ENCODE results near the gene NDUFB1.

The NDUFB1 gene
- total RNA-seq = 10.0 to 22.3 reads per million in 2 donors

GRCh38 chr14:92121670-92122350 is at the start of gene NDUFB1, which contains the start of gene CPSF2:
TSS of gene NDUFB1 (minus strand) at chr14:92121706. CDS start at chr14:92117637, 4,069 bp downstream.
TSS of gene CPSF2 (plus strand) at chr14:92121969. CDS start at chr14:92130985, 9,016 bp downstream.
- DNase-seq = peak; percentile 66 to 89 (median 77)

- DNase-seq = no peak
Observed at GRCh38 chr14:92164958-92165357, 43.5 kb upstream of the NDUFB1 start.

- DNase-seq = no peak
Observed at GRCh38 chr14:92161521-92161920, 40.0 kb upstream of the NDUFB1 start.

DNA sequence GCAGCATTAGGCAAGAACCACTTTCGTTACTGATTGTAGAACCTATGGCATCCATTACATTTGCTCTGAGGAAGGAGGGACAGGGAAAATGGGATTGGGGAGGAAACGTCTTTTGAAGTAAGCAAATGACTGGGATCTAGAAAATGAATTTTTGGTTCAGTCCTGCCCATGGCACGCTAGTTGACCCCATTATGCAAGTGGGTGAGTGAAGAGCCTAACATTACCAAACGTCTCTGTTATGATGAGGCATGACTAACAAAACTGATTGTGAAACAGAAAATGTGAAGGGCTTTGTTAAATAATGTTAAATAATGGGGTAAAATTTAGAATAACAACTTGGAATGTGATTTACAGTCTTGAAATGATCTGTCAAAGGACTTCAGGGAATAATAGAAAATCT is 39.1 kb upstream of the NDUFB1 start:
- no peak for DNase-seq

DNA sequence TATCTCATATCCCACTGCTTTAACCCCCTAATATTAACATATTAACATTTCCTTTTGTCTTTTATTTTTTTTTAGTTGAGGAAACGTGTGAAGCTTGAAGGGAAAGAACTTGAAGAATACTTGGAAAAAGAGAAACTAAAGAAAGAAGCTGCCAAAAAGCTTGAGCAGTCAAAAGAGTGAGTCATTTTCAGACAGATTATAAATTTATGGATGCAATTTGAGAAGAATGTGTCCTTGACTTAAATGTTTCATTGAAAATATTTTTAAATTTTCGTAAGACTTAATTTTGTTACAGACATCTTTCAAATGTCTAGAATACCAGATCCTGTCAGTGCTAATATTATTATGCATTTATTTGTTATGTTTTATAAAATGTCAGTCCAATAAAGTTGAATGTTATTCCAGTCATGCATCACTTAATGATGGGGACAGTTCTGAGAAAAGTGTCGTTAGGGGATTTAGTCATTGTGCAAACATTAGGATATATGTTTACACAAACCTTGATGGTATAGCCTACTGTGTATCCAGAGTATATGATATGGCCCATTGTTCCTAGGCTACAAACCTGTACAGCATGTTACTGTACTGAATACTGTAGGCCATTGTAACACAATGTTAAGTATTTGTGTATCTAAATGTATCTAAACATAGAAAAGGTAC is 32.9 kb upstream of the NDUFB1 start:
- no peak for DNase-seq

GRCh38 chr14:92153581-92153980 is 32.1 kb upstream of the NDUFB1 start:
- no peak for DNase-seq

GRCh38 chr14:92144708-92145107 is 23.2 kb upstream of the NDUFB1 start:
- DNase-seq = no peak

DNA sequence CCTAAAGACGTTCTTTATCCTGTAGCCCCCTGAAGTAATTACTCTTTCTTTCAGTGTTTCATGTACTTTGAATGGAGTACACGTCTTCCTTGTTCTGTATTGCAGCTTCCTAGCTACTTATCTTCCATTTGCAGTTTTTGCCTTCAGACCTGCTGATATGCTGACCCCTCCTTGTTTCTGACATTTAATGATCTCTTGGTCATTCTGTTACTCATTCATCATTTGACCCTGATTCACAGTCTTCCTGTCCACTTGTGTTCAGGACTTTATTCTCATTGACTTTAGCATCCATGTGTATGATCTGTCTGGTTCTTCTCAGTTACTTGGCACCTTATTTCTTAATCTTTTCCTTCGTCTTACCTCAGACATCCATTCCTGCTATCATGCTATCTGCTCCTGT is 22.5 kb upstream of the NDUFB1 start:
- no peak for DNase-seq

- no peak for DNase-seq
Observed at GRCh38 chr14:92143309-92143708, 21.8 kb upstream of the NDUFB1 start.

GRCh38 chr14:92135269-92135668 is 13.8 kb upstream of the NDUFB1 start:
- DNase-seq = peak in 1 of 5 experiments; percentile 26

DNA sequence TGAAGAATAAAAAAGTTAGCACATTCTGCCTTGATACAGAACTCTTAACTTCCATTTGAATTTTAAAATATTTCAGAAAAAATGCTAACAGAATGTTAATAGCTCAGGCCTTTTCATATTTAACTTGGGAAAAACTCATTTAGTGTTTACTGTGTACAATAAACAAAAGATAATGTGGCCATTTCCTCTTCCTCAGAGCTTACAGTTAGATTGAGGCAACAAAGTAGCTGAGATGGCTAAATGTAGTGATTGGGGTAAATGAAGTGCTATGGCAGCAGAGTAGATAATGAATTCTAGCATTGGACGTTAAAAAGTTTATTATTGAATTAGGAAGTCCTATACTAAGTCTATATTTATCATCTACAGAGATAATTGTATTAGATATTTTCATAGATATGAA is 12.9 kb upstream of the NDUFB1 start:
- DNase-seq = no peak

DNA sequence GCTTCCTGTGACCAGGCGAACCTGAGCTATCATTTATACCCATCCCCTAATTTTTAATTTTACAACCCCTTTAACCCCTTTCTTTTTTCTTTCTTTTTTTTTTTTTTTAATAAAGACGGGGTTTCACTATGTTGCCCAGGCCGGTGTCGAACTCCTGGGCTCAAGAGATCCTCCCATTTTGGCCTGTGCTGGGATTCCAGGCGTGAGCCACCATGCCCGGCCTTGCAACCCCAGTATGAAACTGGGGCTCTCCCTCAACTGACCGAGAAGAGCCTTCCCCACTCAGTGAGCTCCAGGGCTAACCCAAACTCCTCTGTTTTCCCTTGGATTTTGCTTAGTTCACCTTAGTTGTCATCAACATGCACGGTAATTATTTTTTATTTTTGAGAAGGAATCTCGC is 1.3 kb upstream of the NDUFB1 start:
- no peak for DNase-seq

- DNase-seq = peak in 1 of 5 experiments; percentile 21
Observed at GRCh38 chr14:92122351-92122677, 808 bp upstream of the NDUFB1 start.

DNA sequence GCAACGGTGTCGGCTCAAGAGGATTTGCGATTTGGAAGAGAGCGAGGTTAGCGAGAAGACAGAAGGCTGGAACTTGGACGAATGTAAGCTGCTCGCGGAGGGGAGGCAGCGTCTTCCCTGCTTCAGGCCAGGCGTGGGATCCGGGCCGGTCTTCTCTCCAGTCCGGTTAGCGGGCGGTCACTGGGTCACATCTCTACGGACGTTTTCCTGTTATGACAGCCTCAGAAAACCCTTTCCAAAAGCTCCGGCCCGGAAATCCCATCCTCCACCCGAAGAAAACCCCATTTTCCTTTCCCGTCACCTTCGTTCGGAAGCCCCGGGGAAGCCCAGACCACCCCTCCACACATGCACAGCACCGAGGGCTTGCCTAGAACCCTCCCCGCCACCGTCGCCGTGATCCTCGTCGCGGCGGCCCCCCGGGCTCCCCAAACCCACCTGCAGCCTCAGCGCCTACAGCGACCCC is 268 bp downstream of the NDUFB1 start:
- peak in 1 of 5 experiments; percentile 40 for DNase-seq

DNA sequence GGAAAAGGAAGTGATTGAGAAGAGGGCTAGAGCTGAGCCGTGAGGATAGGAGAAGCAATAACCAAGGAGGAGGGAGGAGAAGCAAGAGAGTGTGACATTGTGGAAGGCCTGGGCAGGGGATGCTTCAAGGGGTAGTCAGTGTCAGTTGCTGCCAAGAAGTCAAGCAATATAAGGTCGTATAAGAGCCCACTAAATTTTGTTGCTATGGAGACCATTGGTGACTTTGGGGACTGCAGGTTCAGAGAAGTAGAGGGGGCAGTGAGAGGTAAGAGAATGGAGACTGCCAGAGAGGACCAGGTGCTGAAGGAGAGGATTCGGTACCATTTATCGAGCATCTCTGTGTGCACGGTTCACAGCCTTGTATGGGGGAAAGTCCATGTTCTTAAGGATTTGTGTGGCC is 12.0 kb downstream of the NDUFB1 start:
- DNase-seq = no peak

DNA sequence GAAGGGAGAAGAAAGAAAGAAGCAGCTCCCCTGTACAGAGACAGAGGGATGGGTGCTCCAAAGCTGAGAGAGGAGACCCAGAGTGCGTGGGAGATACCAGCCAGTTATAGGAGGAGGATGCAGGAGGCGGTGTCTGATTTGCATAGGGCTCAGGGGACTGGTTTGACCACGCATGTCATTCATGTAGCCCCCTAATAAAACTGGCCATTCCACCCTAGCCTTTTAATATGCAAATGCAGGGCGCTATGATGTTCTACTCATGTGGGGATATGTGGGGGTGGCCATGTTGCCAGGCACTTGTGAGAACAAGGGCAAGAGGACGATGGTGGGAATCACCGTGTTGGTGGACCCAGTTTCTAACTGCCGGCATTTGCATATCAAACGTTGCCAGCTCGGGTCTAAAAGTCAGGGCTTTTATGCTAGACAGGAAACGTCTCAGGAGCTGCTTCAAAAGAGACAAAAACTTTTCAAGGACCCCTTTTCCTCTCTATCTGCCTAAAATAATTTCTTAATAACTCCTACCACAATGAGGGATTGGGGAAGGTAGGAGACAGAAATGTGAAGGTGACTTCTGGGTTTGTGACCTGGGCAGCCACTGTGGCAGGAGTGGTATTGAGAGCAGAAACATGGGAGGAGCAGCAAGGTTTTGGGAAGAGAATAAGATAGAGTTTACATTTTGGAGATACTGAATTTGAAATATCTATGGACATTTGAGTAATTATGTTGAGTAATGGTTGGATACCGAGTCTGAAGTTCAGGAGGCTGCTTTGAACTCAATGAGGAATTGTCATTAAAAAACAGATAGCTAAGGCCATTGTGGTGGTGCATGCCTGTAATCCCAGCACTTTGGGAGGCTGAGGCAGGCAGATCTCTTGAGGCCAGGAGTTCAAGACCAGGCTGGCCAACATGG is 12.9 kb downstream of the NDUFB1 start:
- DNase-seq = no peak

- peak; percentile 90 to 99 (median 92) for DNase-seq
Observed at GRCh38 chr14:92106143-92106926, 15.2 kb downstream of the NDUFB1 start, which contains the start of gene ATXN3. TSS of gene ATXN3 (minus strand) at chr14:92106582. CDS start at chr14:92106552, 30 bp downstream.

- no peak for DNase-seq
Observed at GRCh38 chr14:92105893-92106142, 15.7 kb downstream of the NDUFB1 start.

GRCh38 chr14:92105073-92105892 is 16.2 kb downstream of the NDUFB1 start:
- no peak for DNase-seq

DNA sequence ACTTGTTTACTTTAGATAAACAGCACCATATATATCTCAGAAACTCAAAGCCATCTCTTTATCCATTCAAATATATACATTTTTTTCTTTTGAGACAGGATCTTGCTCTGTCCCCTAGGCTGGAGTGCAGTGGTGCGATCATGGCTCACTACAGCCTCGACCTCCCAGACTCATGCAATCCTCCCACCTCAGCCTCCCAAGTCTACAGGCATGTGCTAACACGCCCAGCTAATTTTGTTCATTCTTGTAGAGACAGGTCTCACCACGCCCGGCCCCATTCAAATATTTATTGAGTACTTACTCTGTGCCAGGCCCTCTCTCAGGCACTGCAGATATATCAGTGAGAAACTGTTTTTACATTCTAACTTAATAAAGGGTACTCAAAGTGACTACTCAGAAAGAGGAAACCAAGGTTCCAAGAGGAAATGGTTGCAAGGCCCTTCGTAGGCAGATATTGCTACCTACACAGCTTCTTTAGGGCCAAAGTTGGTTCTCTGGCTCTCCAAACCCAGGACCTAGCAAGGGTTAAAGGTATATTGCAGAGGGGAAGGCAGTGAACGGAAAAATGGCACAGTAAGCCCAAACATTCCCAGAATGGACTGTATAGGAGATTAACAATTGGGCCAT is 18.0 kb downstream of the NDUFB1 start:
- no peak for DNase-seq

GRCh38 chr14:92099802-92100201 is 21.7 kb downstream of the NDUFB1 start:
- DNase-seq = peak in 1 of 5 experiments; percentile 12
